ENCODE results near the gene BBOX1.

DNA sequence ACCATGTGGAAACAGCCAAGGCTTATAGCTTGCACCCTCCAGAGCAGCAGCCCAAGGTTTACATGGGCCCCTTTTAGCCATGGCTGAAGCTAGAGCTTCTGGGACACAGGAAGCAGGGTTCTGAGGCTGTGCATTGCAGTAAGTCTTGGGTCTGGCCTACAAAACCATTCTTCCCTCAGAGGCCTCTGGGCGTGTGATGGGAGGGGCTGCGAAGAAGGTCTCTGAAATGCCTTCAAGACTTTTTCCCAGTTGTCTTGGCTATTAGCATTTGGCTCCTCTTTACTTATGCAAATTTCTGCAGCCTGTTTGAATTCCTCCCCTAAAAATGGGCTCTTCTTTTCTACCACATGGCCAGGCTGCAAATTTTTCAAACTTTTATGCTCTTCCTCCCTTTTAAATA, 109.5 kb downstream of the BBOX1 start:
- TF ChIP-seq POLR2A (IDR thresholded peaks at IDR 0.05) (no peak), CTCF (IDR thresholded peaks at IDR 0.05) (no peak), POLR2AphosphoS5 (IDR thresholded peaks at IDR 0.05) (no peak)

Measured in upper lobe of left lung (tissue), 4 donors.